CD4-positive, alpha-beta T cell treated with Interleukin-15 for 1 hour (primary cell): Measurements from ENCODE around the gene P2RY2.

Experiments
- DNase-seq: peaks from one replicate; pipeline ENCODE4 v3.0.0-alpha.2; 2020

Gene P2RY2

GRCh38 chr11:73248526-73249185 lies 30.6 kb downstream of the P2RY2 start:
- DNase-seq: no peak

- DNase-seq: no peak
These were observed 31.2 kb downstream of the P2RY2 start for GRCh38 chr11:73249304-73249703.

DNA sequence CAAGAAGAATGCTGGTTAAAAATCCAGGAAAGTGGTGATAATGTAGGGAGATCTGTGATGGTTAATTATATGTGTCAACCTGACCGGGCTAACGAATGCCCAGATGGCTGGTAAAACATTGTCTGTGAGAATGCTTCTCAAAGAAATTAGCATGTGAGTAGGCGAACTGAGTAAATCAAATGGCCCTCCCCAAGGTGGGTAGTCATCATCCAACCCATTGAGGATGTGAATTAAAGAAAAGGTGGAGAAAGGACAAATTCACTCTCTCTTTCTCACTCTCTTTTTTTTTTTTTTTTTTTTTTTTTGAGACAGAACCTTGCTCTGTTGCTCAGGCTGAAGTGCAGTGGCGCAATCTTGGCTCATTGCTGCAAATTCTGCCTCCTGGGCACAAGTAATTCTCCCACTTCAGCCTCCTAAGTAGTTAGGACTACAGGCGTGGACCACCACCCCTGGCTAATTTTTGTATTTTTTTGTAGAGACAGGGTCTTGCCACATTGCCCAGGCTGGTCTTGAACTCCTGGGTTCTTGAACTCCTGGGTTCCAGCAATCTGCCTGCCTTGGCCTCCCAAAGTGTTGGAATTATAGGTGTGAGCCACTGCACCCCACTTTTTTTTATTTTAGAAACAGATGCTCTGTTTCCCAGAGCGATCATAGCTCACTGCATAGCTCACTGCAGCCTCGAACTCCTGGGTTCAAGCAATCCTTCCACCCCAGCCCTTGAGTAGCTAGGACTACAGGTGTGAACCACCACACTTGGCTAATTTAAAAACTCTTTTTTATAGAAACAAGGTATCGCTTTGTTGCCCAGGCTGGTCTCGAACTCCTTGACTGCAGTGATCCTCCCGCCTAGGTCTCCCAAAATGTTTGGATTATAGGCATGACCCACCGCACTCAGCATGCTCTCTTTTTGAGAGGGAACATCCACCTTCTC lies 32.0 kb downstream of the P2RY2 start:
- DNase-seq: no peak

DNA sequence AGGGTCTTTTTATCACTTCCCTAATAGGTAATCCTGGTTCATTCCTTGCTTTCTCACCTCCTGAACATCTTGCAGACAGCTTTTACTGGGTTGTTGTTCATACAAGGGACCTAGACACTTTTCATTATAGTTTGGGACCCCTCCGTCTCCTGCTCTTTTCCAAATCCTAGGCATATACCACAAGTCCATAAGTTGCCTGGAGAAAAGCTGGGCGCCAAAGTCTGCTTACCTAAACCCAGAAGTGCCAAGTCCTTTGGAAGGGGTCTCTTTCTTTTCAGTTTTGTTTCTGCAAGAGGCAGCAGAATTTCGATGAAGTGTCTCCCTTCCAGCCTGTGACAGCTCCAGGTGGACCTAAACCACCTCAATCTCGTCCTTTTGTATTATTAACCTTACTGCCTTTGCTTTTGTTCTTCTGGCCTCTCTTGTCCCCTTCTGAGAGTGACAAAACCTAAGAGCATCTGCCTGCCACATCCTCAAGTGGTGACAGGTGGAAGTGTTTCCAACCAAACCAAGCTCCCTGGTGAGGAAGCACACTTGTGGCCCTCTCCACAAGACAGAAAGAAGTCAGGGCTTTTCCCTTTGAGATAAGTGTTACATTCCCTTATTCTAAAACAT lies 34.6 kb downstream of the P2RY2 start:
- DNase-seq: no peak

GRCh38 chr11:73257342-73258103 lies 39.4 kb downstream of the P2RY2 start:
- no peak for DNase-seq

GRCh38 chr11:73258104-73259035 lies 40.3 kb downstream of the P2RY2 start:
- no peak for DNase-seq

DNA sequence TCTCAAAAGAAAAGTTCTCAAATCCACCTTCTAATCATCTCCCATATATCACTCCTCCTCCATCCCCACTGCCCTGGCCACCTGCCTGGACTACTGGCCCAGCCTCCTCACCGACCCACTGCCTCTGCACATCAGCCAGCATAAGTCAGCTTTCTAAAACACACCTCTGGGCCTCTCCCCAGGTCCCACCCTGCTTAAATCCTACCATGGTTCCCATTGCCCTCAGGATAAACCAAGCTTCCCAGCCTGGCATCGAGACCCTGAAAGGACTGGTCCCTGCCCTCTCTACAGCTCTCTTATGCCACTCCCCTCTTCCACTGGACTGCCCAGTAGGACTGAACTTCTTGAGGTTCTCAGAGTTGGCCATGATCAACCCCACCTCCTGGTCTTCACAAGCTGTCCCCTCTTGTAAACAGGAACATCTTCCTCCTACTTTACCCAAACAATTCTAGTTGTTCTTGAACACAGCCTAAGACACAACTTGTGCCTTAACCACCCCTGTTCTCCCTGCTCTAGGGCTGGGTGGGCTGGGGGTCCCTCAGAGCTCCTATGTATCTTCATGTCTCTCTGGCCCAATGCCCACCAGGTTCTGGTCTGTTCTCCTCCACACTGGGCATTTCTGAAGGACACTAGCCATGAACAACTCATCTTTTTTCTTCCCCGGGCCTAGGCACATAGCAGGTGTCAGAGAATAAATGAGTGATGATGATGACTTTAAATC lies 41.5 kb downstream of the P2RY2 start:
- DNase-seq: no peak

DNA sequence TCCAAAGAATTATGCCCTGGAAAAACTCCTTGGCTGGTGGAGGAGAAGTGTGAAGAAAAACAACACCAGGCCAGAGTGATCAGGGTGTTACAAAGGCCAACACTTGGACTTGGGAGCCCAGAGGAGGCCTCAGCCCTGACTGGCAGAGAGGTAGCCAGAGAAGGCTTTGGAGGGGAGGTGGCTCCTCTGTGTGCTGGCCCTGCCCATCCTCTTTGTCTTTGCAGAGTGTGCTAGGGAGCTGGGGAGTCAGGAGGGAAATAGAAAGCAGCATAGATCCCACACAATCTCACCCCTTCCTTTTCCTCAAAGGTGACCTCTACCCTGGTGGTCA lies 42.0 kb downstream of the P2RY2 start:
- no peak for DNase-seq

DNA sequence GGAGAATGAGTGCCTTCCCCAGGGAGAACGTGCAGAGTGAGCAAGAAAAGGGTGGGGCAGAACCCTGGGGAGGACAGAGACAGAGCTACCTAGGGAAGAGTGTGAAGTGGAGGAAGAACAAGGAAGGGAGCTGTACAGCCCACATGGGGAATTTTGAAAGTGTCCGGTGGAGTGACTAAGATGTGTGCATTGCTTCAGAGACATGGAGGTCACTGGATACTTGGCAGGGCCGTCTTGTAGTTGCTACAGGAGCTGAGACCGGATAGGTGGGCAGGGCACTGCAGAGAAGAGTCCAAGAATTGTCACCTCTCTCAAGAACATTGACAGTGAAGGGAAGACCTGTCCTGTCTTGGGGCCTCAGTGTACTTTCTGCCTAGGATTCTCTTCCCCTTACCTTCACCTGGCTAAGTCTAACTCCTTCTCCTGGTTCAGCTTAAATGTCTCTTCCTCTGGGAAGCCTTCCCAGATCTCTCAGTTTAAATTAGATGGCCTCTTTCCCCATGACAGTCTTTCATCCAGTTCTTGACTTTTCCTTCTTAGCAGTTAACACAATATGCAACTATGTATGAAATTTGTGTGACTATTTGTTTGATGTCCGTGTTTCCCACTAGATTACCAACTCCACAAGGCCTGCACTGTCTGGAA lies 44.9 kb downstream of the P2RY2 start:
- DNase-seq: no peak

DNA sequence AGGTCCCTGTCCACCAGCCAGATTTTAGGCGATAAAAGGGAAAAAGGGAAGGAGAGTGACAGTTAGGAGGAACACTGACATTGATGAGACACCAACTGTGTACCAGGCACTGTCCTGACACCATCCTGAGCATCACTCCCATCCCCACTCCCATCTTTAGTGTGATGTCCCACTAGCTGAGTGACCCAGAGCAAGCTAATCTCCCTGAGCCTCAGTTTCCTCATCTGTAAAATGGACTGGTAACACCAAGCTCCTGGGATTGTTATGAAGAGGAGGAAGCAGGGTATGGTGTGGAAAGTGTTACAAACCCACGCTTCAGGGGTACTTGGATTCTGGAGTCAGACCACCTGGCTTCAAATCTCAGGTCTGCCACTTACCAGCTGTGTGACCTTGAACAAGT lies 45.6 kb downstream of the P2RY2 start:
- no peak for DNase-seq

DNA sequence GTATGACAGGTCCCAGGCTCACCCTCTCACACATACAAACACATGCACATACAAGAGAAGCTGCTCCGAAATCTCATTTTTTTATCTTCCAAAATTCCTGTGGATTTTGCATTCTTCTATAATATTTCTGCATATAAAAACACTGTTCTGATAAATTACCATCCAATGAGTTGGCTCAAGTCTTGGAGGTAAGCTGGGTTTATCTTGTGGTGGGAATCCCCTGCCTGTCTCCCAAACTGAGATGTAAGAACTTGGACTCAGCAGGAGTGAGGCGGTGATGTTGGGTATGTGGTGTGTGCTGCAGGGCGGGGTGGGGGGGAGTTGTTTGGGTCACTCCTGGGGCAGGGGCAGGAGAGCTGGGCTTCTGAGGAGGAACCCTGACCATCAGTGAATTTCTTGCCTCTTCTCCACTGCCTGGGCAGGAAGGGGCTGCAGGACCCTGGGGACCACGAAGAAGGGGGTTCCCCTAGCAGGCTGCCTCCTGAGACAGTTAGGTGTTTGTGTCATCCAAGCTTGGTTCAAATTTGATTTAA lies 47.3 kb downstream of the P2RY2 start:
- DNase-seq: no peak

- no peak for DNase-seq
These were observed 48.0 kb downstream of the P2RY2 start for GRCh38 chr11:73265853-73266645.

- no peak for DNase-seq
These were observed 48.6 kb downstream of the P2RY2 start for GRCh38 chr11:73266646-73267020.

- no peak for DNase-seq
These were observed 49.2 kb downstream of the P2RY2 start for GRCh38 chr11:73267122-73267846.

DNA sequence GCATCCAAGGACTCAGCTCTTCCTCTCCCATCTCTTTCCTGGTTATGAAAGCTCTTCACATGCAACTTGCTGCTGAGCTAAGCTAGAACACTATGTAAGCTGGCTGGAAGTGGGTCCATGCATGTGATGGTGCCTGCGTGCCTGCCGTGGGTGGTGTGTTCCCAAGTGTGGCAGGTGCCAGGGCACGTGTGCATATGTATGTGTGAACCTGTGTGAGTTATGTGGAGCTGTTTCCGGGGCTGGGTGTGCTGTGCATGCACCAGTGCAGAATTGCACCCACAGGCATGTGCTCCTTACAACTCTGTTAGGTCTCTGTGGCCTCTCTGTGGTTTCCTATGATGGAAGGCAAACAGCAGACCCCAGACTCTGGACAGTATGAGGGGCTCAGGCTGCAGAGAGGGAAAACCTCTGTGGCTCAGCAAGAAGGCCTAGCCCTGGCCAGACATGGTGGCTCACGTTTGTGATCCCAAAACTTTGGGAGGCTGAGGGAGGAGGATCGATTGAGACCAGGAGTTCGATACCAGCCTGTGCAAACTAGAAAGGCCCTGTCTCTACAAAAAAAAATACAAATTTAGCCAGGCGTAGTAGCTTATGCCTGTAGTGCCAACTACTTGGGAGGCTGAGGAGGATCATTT lies 49.9 kb downstream of the P2RY2 start:
- DNase-seq: no peak

GRCh38 chr11:73268671-73269271 lies 50.7 kb downstream of the P2RY2 start:
- DNase-seq: no peak

DNA sequence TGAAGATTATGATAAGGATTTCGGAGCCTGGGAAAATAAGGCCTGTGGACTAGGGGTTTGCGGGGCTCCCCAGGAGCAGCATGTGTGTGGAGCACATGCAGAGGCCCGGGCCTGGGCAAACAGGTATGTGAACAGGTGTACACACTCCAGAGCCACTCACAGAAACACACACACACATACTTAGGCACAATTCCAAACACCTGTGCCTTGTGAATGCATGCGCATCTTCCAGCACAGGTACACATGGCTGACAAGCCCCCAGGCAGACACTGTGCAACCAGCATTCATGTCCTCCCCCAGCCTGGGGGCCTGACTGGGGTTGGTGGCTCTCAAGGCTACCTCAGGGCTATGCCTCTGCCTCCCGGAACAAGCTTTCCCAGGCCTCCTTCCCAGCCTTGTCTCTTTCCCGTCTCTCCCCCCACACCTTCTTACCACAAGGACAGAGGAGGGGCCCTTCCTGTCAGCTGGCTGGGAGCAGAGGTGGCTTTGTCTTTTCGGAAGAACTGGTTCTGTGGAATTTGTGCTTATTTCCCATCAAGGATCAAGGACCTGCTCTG lies 51.5 kb downstream of the P2RY2 start:
- DNase-seq: no peak
